GM19043 (cell line): Measurements from ENCODE around the gene RGS11.
"Not testable (repeated sequence)": the region's sequence is repeated elsewhere in the genome, so short reads cannot be mapped to it uniquely, and the experiment has no call there.

ENCODE experiments used
- ATAC-seq: cut with Tn5 transposase; IDR thresholded peaks from one replicate; pipeline ENCODE4 v1.9.1; 2021; ENCODE audit warnings: low read depth; ENCODE audit not compliant: unreplicated experiment

Gene RGS11

GRCh38 chr16:280991-281659 lies 5.4 kb upstream of the RGS11 start:
- no peak for ATAC-seq

GRCh38 chr16:280552-280951 lies 4.8 kb upstream of the RGS11 start, which contains the start of gene ARHGDIG:
ARHGDIG (plus strand) TSS chr16:280591; CDS start chr16:280681, 90 bp downstream.
- no peak for ATAC-seq

DNA sequence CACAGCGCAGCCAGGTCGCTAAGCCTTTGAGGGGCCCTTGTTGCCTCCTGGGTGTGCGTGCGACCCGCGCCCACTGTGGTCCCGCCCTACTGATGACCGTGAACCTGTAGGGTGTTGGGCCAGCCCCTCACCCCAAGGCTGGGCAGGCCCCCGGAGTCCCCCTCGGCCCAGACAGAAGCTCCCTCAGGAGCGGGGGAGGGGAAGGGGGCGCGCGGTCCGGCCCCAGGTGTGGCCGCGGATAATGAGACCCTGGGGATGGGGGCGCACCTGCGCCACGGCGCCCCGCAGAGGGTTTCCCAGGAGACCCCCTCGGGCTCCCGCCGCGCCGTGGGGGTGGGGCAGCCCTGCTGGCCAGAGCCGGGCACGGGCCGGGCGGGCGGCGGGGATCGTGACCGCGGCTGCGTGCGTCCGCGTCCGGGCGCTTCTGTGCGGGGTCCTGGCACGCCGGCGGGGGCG lies 4.3 kb upstream of the RGS11 start:
- no peak for ATAC-seq

DNA sequence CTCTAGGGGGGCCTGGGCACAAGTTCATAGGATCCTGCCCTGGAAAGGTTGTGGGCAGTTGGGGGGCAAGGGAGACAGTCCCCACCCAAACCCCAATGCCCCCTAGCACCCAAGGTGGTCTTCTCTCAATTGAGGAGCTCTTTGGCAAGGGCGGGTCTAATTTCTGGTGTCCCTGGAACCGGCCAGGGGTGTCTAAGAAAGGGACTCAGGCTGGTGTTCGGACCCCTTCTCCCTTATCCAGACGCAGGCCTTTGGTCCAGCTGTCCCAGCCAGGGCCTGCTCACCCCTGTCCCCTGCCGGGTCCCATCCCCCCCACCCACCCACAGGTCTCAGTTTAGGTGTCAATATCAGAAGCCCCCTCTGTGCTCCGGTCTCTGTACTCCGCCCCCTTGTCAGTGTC lies 3.8 kb upstream of the RGS11 start:
- no peak for ATAC-seq

DNA sequence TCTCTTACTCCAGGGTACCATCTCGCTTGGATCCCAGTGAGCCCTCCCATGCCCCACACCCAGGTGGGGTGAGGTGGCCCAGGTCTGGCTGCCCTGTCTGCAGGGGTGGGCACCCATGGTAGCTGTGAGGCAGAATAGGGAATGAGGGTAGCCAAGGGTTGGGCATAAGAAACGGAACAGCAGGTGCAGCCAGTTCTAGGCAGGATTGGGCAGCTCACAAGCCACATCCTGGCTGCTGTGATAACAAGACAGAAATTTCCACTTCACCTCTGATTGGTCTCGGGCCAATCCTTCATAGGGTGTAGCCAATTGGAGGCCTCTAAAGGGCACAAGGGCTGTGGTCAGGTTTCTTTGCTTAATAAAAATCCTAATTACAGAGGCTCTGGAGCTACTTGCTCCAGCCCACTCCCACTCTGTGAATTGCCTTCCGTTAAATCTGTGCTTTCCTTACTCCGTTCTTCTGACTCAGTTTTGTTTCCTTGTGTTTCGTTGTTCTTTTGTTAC lies 3.2 kb upstream of the RGS11 start:
- no peak for ATAC-seq

DNA sequence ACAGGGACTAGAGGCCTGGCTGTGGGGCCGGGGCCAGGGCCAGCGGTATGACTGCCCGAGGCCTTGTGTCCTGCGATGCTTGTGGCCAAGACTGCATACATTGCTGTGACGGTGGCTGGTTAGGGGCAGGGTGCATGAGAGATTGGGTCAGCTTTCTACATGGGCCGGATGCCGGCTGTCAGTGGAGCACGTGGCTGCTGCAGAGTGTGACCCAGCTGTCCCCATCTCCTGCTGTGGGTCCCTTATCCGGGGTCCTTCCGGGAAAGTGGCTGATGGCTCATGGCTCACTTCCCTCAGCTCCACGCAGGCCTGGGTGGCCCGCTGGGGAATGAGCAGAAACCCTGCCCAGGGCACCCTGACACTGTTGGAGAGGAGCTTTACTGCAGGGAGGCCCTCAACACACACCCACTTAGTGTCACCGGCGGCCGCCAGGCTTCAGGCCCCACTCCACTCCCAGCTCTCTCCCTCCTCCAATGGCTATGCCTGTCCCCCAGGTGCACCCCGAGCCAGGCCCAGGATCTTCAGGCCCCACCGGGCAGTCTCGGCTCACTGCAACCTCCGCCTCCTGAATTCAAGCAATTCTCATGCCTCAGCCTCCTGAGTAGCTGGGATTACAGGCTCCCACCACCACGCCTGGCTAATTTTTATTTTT lies 808 bp upstream of the RGS11 start:
- ATAC-seq, result no peak

GRCh38 chr16:275041-275641 lies 603 bp downstream of the RGS11 start:
- no peak for ATAC-seq

DNA sequence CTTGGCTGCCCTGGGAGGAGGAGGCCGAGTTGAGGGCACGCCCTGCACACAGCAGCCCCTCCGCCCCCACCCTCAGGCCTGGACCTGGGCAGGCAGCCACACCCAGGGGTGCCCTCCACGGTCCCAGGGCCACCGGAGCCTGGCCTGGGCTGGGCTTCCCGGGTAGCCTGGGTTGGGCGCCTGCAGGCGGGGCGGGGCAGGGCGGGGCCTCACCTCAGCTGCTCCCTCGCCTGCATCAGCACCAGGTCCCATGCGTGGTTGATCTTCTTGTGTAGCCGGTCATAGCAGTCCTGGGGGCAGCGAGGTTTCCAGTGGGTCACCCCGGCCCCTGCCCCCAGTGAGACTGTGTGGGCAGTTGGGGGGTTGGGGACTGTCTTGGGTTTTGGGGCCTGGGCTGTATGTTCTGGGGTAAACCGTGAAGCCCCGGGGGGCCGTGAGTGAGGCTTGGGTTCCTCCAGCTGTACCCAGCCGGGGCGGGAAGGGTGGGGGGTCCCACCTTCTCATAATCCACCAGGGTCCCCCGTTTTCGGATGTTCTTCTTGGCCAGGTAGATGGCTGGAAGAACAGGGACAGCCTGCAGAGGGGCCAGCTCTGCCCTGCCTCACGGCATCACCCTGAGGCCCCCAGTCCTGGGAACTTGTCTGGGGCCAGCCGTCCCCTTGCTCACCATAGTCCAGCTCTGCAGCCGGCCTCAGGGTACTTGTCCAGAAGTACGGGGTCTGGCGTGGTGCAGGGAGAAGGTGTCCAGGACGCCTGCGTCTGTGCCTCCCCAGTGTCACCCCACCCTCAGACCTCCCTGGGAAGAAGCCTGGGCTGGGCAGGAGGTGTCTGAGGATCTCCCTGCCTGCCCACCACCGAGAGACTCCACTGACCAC lies 2.0 kb downstream of the RGS11 start:
- no peak for ATAC-seq

DNA sequence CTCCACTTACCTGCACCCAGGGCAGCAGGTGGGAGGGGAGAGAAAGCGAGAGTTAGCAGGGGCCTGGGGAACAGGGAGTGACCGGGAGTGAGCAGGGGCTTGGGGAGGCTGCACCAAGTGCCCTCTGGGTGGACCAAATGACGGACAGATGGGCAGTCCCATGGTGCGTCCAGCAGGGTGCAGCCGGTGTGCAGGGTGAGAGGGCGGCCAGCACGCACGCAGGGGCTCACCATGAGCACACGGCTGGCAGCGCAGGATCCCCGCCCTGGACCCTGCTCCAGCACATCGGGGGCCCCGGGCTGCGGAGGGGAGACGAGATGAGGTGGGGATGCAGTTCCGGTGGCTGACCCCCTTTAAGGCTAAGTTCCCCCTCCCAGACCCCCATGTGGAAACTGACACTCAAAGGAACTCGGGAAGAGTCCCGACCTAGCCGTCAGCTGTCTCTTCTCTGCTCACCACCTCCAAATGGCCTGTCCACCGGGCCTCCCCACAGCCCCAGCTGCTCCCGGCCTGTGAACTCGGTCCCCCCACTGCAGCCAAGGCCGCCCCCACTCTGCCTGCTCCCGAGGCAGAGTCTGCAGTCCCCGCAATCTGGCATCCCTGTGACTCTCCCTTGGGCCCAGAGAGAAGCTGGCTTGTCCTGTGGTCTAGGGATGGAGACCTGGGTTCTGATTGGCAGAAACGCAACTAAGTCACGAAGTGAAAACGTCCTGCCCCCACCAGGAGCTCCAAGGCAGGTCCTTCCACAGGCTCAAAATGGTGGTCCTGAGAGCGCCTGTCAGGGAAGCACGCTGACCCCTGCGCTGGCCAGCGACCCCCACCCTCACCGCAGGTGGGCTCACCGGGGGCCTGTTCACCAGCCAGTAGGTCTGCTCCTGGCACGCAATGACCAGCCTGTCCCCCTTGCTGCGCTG lies 2.9 kb downstream of the RGS11 start:
- ATAC-seq, result no peak

GRCh38 chr16:270381-271255 lies 5.1 kb downstream of the RGS11 start:
- ATAC-seq, result no peak

- no peak for ATAC-seq
Measured at GRCh38 chr16:269061-269796, 6.5 kb downstream of the RGS11 start.

DNA sequence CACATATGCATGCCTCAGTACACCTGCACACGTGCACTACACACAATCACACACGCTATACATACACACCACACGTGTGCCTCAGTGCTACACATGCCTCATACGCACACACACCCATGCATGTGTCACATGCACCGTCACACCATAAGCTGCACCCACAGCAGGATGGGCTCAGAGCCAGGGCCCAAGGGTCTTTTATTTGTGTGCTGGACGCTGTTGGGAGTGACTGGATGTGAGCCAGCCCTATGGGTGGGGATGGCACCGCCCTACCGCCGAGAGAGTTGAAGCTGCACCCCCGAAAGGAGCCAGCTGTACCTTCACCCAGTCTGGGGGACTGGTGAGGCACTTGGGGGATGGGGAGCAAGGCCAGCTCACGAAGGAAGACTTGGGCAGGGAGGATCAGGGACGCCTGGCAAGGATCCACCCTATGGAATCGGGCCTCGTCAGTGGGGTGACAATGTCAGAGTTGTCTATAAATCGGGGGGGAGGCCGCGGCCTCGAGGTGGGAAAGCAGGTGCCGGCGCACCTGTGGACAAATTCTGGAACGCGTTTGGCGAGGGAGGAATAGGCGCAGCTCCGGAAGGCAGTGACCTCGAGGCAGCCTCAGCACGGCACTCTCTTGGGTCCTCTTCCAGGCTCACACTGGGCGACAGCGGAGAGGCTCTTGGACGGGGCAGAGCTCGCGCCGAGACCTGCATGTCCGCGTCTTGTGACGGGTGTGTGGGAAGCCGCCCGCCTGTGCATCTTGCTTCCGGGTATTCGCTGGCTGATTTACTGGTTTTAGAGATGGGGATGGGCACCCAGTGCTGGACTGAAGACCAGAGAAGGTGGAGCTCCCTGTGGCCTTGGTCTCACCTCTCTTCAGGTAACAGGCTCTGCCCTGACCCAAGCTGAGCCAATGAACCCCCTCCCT lies 7.3 kb downstream of the RGS11 start:
- no peak for ATAC-seq

DNA sequence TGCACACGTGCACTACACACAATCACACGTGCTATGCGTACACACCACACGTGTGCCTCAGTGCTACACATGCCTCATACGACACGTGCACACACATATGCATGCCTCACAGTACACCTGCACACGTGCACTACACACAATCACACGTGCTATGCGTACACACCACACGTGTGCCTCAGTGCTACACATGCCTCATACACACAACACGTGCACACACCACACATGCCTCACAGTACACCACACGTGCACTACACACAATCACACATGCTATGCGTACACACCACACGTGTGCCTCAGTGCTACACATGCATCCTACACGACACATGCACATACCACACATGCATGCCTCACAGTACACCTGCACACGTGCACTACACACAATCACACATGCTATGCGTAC lies 8.2 kb downstream of the RGS11 start:
- ATAC-seq, result not testable (repeated sequence)

DNA sequence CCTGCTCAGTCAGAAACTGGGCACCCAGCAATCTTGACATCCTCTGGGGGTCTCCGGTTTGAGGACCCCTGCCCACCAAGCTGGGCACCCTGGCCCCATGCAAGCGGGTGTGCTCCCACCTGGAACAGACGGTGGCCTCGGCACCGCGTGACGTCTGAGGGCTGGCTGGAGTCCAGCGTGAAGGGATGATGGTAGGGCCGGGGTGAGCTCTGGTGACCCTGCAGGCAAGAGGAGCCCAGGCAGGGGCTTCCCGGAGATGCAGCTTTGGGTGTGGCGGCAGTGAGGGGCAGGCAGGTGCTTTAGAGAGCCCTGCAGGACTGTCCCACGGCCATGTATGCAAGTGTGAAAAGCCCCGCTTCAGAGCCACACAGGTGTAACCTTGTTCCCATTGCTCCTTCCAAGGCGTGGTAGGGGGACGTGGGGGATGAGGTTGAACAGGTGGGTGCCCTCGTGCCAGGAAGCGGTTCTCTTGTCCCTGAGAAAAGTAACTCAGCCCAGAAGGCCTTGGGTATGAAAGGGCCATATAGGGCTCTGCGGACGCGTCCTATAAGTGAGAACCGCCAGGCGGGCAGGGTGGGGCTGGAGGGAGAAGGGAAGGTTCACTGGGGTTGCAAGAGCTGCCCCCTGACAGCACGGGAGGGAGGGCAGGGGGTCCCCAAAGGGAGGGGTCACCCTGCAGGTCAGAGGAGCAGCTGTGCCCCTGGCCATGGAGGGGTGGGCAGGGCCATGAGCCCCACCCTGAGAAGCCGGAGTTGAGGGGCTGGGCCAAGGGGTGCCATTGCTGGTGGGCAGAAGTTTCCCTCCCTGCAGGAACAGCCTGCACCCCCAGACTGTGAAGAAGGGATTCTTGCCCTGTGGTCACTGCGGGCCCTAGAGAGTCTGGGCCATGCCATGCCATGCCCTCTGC lies 9.2 kb downstream of the RGS11 start:
- no peak for ATAC-seq

DNA sequence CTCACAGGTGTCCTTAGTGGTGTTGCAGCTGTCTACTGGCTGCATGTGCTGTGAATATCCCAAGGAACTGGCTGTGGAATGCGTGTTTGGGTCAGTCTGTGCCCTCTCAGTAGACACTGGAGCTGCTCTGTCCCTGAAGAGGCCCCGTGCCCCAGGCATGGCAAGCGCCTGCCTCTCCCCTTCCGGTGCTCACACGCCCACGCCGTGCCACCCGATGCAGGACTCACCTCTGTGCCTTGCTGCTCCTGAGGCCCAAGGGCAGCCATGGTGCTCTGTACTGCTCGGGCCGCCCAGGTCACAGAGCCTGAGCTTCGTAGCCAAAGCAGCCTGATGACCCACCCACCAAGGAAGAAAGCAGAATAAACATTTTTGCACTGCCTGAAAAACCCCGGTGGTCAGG lies 10.0 kb downstream of the RGS11 start:
- no peak for ATAC-seq

GRCh38 chr16:265002-265529 lies 10.7 kb downstream of the RGS11 start:
- no peak for ATAC-seq
